GM23338 (cell line): Measurements from ENCODE around the gene GNAO1.

Experiments
- NANOG ChIP-seq: IDR thresholded peaks from 2 replicates; pipeline ENCODE4 v1.6.1; 2016; ENCODE audit warnings: antibody characterized with exemption, borderline replicate concordance
- REST ChIP-seq: IDR thresholded peaks from one replicate; pipeline ENCODE4 v1.6.1; 2018; ENCODE audit warnings: antibody characterized with exemption; ENCODE audit not compliant: unreplicated experiment

DNA sequence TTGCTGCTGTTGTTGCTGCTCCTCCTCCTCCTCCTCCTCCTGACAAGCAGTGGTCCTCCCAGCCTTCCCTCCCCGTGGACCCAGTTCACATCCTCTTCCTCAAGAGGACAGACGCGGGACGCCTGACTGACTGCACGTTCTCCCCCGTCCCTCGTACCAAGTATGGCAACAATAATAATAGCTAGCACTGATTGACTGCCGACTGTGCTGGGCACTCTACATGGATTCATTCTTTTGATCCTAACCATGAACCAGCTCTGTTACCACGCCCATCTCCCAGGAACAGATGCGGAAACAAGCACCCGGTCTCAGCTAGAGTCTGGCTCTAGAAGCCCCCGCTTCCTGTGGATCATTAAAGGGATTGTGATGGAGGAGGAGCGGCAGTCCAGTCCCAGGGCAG, 78.0 kb downstream of the GNAO1 start:
- TF ChIP-seq REST (no peak), NANOG (no peak)
